IMR-90 (cell line): Measurements from ENCODE around the gene SLC2A10. TPM values are rescaled to one million over a fixed set of nuclear protein-coding genes. Genes with fewer than 3 reads are reported as not detected.

ENCODE experiments used
- ATAC-seq: fragments of 200-7000 bp; cut with Tn5 transposase; 2 replicates; pipeline ENCODE4 v1.9.1; 2020; ENCODE audit warnings: low read depth, mild to moderate bottlenecking, moderate library complexity
- BruUV-seq: library from RNA; stranded (reverse); fragments of 400-500 nt; replicated peaks from 2 replicates; lab custom pipeline; 2021; lab: Mats Ljungman, UMichigan
- CTCF ChIA-PET: fragments of 300-600 bp; formaldehyde crosslinking; extraction: SDS; loops from one replicate; lab custom pipeline; 2021; ENCODE audit warnings: antibody characterized with exemption; lab: Yijun Ruan, JAX
- POLR2A ChIA-PET: fragments of 300-600 bp; sonication (Branson Sonifier 250); formaldehyde crosslinking; loops from one replicate; lab custom pipeline; 2022; ENCODE audit warnings: antibody characterized with exemption; ENCODE audit not compliant: unreplicated experiment; lab: Charles Lee
- DNase-seq: peaks from one replicate; pipeline ENCODE4 v3.0.0; 2013
- H2AFZ ChIP-seq: replicated peaks from 2 replicates; pipeline ENCODE3; 2013; ENCODE audit warnings: low read length, mild to moderate bottlenecking; ENCODE audit not compliant: poor library complexity
- H2AK5ac ChIP-seq: 2 replicates; pipeline ENCODE4 v1.6.1; 2013; ENCODE audit warnings: low read depth, low read length, inconsistent platforms
- H2AK9ac ChIP-seq: replicated peaks from 2 replicates; pipeline ENCODE3; 2013; ENCODE audit warnings: mild to moderate bottlenecking, low read depth, low read length, moderate library complexity; ENCODE audit not compliant: poor library complexity
- H2BK120ac ChIP-seq: 2 replicates; pipeline ENCODE4 v1.6.1; 2013; ENCODE audit warnings: low read depth, low read length, inconsistent platforms
- H2BK15ac ChIP-seq: 3 replicates; pipeline ENCODE4 v1.6.1; 2013; ENCODE audit warnings: low read depth, low read length, inconsistent platforms
- H2BK20ac ChIP-seq: 2 replicates; pipeline ENCODE4 v1.6.1; 2013; ENCODE audit warnings: low read depth, mild to moderate bottlenecking, inconsistent platforms, low read length, moderate library complexity
- H2BK5ac ChIP-seq: 2 replicates; pipeline ENCODE4 v1.6.1; 2013; ENCODE audit warnings: mild to moderate bottlenecking, low read depth, low read length, inconsistent platforms; ENCODE audit not compliant: poor library complexity, severe bottlenecking
- H3K14ac ChIP-seq: replicated peaks from 2 replicates; pipeline ENCODE4 v1.6.1; 2013; ENCODE audit warnings: low read depth, low read length, inconsistent platforms
- H3K18ac ChIP-seq: 2 replicates; pipeline ENCODE4 v1.6.1; 2013; ENCODE audit warnings: low read depth, low read length, control low read depth
- H3K23ac ChIP-seq: 2 replicates; pipeline ENCODE4 v1.6.1; 2013; ENCODE audit warnings: low read depth, low read length, inconsistent platforms
- H3K27ac ChIP-seq: 2 replicates; pipeline ENCODE4 v1.5.1; 2013; ENCODE audit warnings: mild to moderate bottlenecking, control low read depth, low read length; ENCODE audit not compliant: insufficient read depth
- H3K27me3 ChIP-seq: 2 replicates; pipeline ENCODE4 v1.6.1; 2013; ENCODE audit warnings: low read length; ENCODE audit not compliant: control insufficient read depth, insufficient read depth
- H3K36me3 ChIP-seq: 2 replicates; pipeline ENCODE4 v1.6.1; 2013; ENCODE audit warnings: low read length, mixed read lengths; ENCODE audit not compliant: control insufficient read depth, insufficient read depth
- H3K4ac ChIP-seq: 2 replicates; pipeline ENCODE4 v1.6.1; 2013; ENCODE audit warnings: low read depth, low read length, inconsistent platforms
- H3K4me1 ChIP-seq: 2 replicates; pipeline ENCODE4 v1.6.1; 2013; ENCODE audit warnings: low read length, mixed read lengths; ENCODE audit not compliant: control insufficient read depth, insufficient read depth
- H3K4me2 ChIP-seq: 2 replicates; pipeline ENCODE4 v1.6.1; 2013; ENCODE audit warnings: low read depth, mild to moderate bottlenecking, control low read depth, low read length, moderate library complexity
- H3K4me3 ChIP-seq: 2 replicates; pipeline ENCODE4 v1.5.1; 2013; ENCODE audit warnings: low read depth, mild to moderate bottlenecking, control low read depth, low read length, moderate library complexity; ENCODE audit not compliant: insufficient read depth
- H3K56ac ChIP-seq: 2 replicates; pipeline ENCODE4 v1.6.1; 2013; ENCODE audit warnings: low read length, inconsistent platforms; ENCODE audit not compliant: insufficient read depth; ENCODE audit errors: extremely low read depth
- H3K79me1 ChIP-seq, 2 experiments: 2 replicates each; pipeline ENCODE4 v1.6.1; 2013; ENCODE audit warnings: low read length in 2 of 2, inconsistent platforms in 1 of 2, low read depth in 1 of 2
- H3K9ac ChIP-seq: 2 replicates; pipeline ENCODE4 v1.6.1; 2013; ENCODE audit warnings: low read depth, low read length, control low read depth
- H3K9me1 ChIP-seq: 2 replicates; pipeline ENCODE4 v1.6.1; 2013; ENCODE audit warnings: low read length, inconsistent platforms; ENCODE audit not compliant: insufficient read depth
- H3K9me3 ChIP-seq: 2 replicates; pipeline ENCODE4 v1.6.1; 2013; ENCODE audit warnings: low read length; ENCODE audit not compliant: control insufficient read depth, insufficient read depth
- H4K20me1 ChIP-seq: 2 replicates; pipeline ENCODE4 v1.6.1; 2013; ENCODE audit warnings: low read length, inconsistent platforms; ENCODE audit not compliant: insufficient read depth
- H4K5ac ChIP-seq: 2 replicates; pipeline ENCODE4 v1.6.1; 2013; ENCODE audit warnings: mild to moderate bottlenecking, low read depth, low read length, control low read depth
- H4K8ac ChIP-seq, 2 experiments: 2 replicates each; pipeline ENCODE4 v1.6.1; 2013; ENCODE audit warnings: low read depth in 2 of 2, low read length in 2 of 2, control low read depth in 1 of 2, inconsistent platforms in 1 of 2
- H4K91ac ChIP-seq: 2 replicates; pipeline ENCODE4 v1.6.1; 2013; ENCODE audit warnings: low read depth, low read length, inconsistent platforms; ENCODE audit not compliant: insufficient read depth
- BHLHE40 ChIP-seq: fragments of 150-350 bp; IDR thresholded peaks from 2 replicates; pipeline ENCODE4 v1.6.1; 2016; ENCODE audit warnings: mild to moderate bottlenecking, low read depth, low read length
- CEBPB ChIP-seq: IDR thresholded peaks from 2 replicates; pipeline ENCODE4 v1.6.1; 2012; ENCODE audit warnings: low read depth, low read length, improper control_type of control experiment
- CHD1 ChIP-seq: IDR thresholded peaks from 2 replicates; pipeline ENCODE4 v1.6.1; 2012; ENCODE audit warnings: low read depth, low read length, improper control_type of control experiment
- CTCF ChIP-seq: conservative IDR thresholded peaks from 2 replicates; pipeline ENCODE4 v1.5.1; 2012; ENCODE audit warnings: mild to moderate bottlenecking, low read depth, low read length, improper control_type of control experiment
- ELK1 ChIP-seq: fragments of 150-350 bp; IDR thresholded peaks from 2 replicates; pipeline ENCODE4 v1.6.1; 2016; ENCODE audit warnings: low read depth, mild to moderate bottlenecking, low read length, moderate library complexity, borderline replicate concordance
- FOS ChIP-seq: fragments of 150-350 bp; IDR thresholded peaks from 2 replicates; pipeline ENCODE4 v1.6.1; 2016; ENCODE audit warnings: low read depth, low read length
- MAFK ChIP-seq: IDR thresholded peaks from 2 replicates; pipeline ENCODE4 v1.6.1; 2012; ENCODE audit warnings: low read depth, low read length, improper control_type of control experiment
- MAZ ChIP-seq: IDR thresholded peaks from 2 replicates; pipeline ENCODE4 v1.6.1; 2012; ENCODE audit warnings: low read depth, mild to moderate bottlenecking, low read length, improper control_type of control experiment, moderate library complexity, borderline replicate concordance
- NFE2L2 ChIP-seq: fragments of 150-350 bp; IDR thresholded peaks from 2 replicates; pipeline ENCODE4 v1.6.1; 2016; ENCODE audit warnings: low read depth, mild to moderate bottlenecking, low read length
- POLR2A ChIP-seq: IDR thresholded peaks from 2 replicates; pipeline ENCODE4 v1.6.1; 2012; ENCODE audit warnings: mild to moderate bottlenecking, low read depth, low read length
- RAD21 ChIP-seq: IDR thresholded peaks from 2 replicates; pipeline ENCODE4 v1.6.1; 2012; ENCODE audit warnings: low read length, improper control_type of control experiment
- RCOR1 ChIP-seq: IDR thresholded peaks from 2 replicates; pipeline ENCODE4 v1.6.1; 2012; ENCODE audit warnings: mild to moderate bottlenecking, low read length, improper control_type of control experiment; ENCODE audit not compliant: insufficient replicate concordance
- RFX5 ChIP-seq: IDR thresholded peaks from 2 replicates; pipeline ENCODE4 v1.8.0; 2012; ENCODE audit warnings: low read depth, mild to moderate bottlenecking, low read length, moderate library complexity
- SMC3 ChIP-seq: fragments of 150-350 bp; IDR thresholded peaks from 2 replicates; pipeline ENCODE4 v1.6.1; 2016; ENCODE audit warnings: low read depth, mild to moderate bottlenecking, antibody characterized with exemption, low read length, moderate library complexity
- WGBS, 2 experiments: methylation state at CpG; one replicate each; pipeline versions ENCODE4 v1.1.5 to v1.1.7; 2013; ENCODE audit warnings: missing lambda C conversion rate in 2 of 2; ENCODE audit not compliant: insufficient read length in 1 of 2; ENCODE audit errors: extremely low coverage in 2 of 2; 5-methylcytosine and 5-hydroxymethylcytosine counted together
- dilution Hi-C: fragments of 300-500 bp; cut with HindIII; formaldehyde crosslinking; loops from one replicate; pipeline ENCODE4 v1.14.3; 2018; ENCODE audit warnings: low sequenced_read_pairs; ENCODE audit not compliant: unreplicated experiment
- in situ Hi-C: fragments of 300-500 bp; cut with MboI; formaldehyde crosslinking; loops from 3 replicates; pipeline ENCODE4 v1.14.3; 2019; ENCODE audit warnings: low sequenced_read_pairs, inconsistent platforms, mixed read lengths
- intact Hi-C: fragments of 100-400 bp; cut with micrococcal nuclease; formaldehyde crosslinking; loops from 2 replicates; pipeline ENCODE4 v1.10.0; 2022
- polyA plus RNA-seq, 3 experiments: library from polyadenylated mRNA; depleted of rRNA; stranded (reverse); fragments of >200 nt; gene quantifications; 2 replicates each; pipeline ENCODE4 v1.2.3, GENCODE V29; 2012; ENCODE audit warnings: low replicate concordance in 1 of 3
- total RNA-seq: library from RNA; depleted of rRNA; stranded (reverse); fragments of >200 nt; gene quantifications from 2 replicates; pipeline ENCODE4 v1.2.3, GENCODE V29; 2012

Gene SLC2A10
- total and polyA plus RNA-seq, 2 of the 4 experiments (the other 2 are of a cell fraction) = 15.2 to 22.0 TPM

- Histone ChIP-seq H2BK120ac (no peak overlapping the region), H3K27me3 (no peaks in the 10 kb centered on the region), H3K27ac (no peak overlapping the region), H3K23ac (no peak overlapping the region), H3K36me3 (no peaks in the 10 kb centered on the region), H4K5ac (no peak overlapping the region), H3K4me1 (no peaks in the 10 kb centered on the region), H2AFZ (no peak overlapping the region), H4K91ac (no peak overlapping the region), H2AK5ac (no peak overlapping the region), H3K79me1 (no peaks in the 10 kb centered on the region), H2AK9ac (no peak overlapping the region), H3K4me3 (no peak overlapping the region), H2BK5ac (no peak overlapping the region), H3K56ac (no peak overlapping the region), H3K4me2 (no peak overlapping the region), H3K9me3 (peaks cover 15% of the 10 kb centered on the region), H3K18ac (no peak overlapping the region), H4K20me1 (no peaks in the 10 kb centered on the region), H3K4ac (no peak overlapping the region), H3K9ac (no peak overlapping the region), H2BK15ac (no peak overlapping the region), H3K9me1 (no peaks in the 10 kb centered on the region), H2BK20ac (no peak overlapping the region), H3K14ac (no peak overlapping the region), H4K8ac (no peak overlapping the region)
- in situ Hi-C loops = no loop called here
- dilution Hi-C loops = no loop called here
- ATAC-seq (no peak), DNase-seq (no peak)
- intact Hi-C loops = no loop called here
- CTCF ChIA-PET = interaction anchor here (0.6 kb wide), 1 partner anchor 917 kb away, joined by 3 read pairs; no protein-coding TSS in a partner anchor
- no CpG with 5 or more reads among the region's 3 CpGs for WGBS, 2 experiments
- no TSS peak for BruUV-seq
- POLR2A ChIA-PET = no interaction called here
- TF ChIP-seq FOS (no peak), NFE2L2 (no peak), POLR2A (no peak), RFX5 (no peak), MAZ (no peak), CHD1 (no peak), RAD21 (no peak), MAFK (no peak), BHLHE40 (no peak), SMC3 (no peak), CTCF (no peak), ELK1 (no peak), CEBPB (no peak), RCOR1 (no peak)
These were observed 38.6 kb upstream of the SLC2A10 start for GRCh38 chr20:46670585-46671584.
